Lower lobe of right lung (tissue), 2 donors: ENCODE data around the gene TANK. TPM values are rescaled to one million over a fixed set of nuclear protein-coding genes. Genes with fewer than 3 reads are reported as not detected.
"Not testable (repeated sequence)": the region's sequence is repeated elsewhere in the genome, so short reads cannot be mapped to it uniquely, and the experiment has no call there.

ENCODE experiments used
- ATAC-seq, 2 donors: fragments of 200-7000 bp; cut with Tn5 transposase; one replicate each; pipeline ENCODE4 v1.9.1; 2020 to 2022; ENCODE audit warnings: mild to moderate bottlenecking in 2 of 2, moderate library complexity in 2 of 2
- DNase-seq: peaks from one replicate; pipeline ENCODE4 v3.0.0-alpha.2; 2020
- H3K27ac ChIP-seq: fragments of 200-600 bp; one replicate; pipeline ENCODE4 v1.8.0; 2022
- H3K27me3 ChIP-seq: fragments of 200-600 bp; one replicate; pipeline ENCODE4 v1.8.0; 2022; ENCODE audit warnings: low read depth
- H3K36me3 ChIP-seq: fragments of 200-600 bp; one replicate; pipeline ENCODE4 v1.8.0; 2022; ENCODE audit warnings: mild to moderate bottlenecking
- H3K4me1 ChIP-seq: fragments of 200-600 bp; one replicate; pipeline ENCODE4 v1.8.0; 2022
- H3K4me3 ChIP-seq: fragments of 200-600 bp; one replicate; pipeline ENCODE4 v1.8.0; 2022; ENCODE audit warnings: mild to moderate bottlenecking
- H3K9me3 ChIP-seq: fragments of 200-600 bp; one replicate; pipeline ENCODE4 v1.8.0; 2022
- intact Hi-C: fragments of 100-400 bp; cut with DNase I; formaldehyde crosslinking; loops from one replicate; pipeline ENCODE4 v1.11.0; 2022
- total RNA-seq: library from RNA; stranded (reverse); fragmentation: NEBNext Ultra II Directional; extraction: Animal tissue kit (Norgen Biotek cat#: 25700); gene quantifications from one replicate; pipeline ENCODE4 v1.2.1, GENCODE V29; 2021
- TF ChIP-seq, protein P1 (sequence below): fragments of 200-600 bp; IDR thresholded peaks from one replicate; pipeline ENCODE4 v1.8.0; 2022; ENCODE audit warnings: antibody characterized with exemption, mild to moderate bottlenecking
- donor health status: DM: no; HTN: yes; CAD: no; lungs with severe emphysema.

Gene TANK
- total RNA-seq, 1 donor from 2014 or later = 77.5 TPM

DNA sequence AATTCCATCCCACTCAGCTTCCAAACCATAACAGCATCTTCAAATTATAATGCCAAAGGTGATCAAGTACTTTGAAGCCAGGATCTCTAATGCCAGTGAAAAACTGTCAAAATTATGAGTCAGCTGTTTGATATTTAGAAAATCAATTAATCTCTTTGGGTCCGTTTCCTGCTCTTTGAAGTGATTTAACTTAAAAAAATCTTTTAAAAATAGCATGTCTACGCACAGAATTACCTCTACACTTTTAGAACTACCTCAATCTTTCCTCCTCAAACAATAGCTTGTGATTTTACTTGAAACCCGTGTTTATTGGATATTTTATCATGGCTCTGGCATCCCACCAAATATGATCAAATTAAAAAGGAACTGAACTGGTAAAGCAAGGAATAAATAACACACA is 31.3 kb upstream of the TANK start:
- Histone ChIP-seq H3K27me3 (no peaks in the 10 kb centered on the region), H3K9me3 (no peaks in the 10 kb centered on the region), H3K36me3 (no peaks in the 10 kb centered on the region), H3K4me3 (no peak overlapping the region), H3K27ac (no peak overlapping the region), H3K4me1 (peaks cover 3% of the 10 kb centered on the region)
- TF ChIP-seq, protein P1, sequence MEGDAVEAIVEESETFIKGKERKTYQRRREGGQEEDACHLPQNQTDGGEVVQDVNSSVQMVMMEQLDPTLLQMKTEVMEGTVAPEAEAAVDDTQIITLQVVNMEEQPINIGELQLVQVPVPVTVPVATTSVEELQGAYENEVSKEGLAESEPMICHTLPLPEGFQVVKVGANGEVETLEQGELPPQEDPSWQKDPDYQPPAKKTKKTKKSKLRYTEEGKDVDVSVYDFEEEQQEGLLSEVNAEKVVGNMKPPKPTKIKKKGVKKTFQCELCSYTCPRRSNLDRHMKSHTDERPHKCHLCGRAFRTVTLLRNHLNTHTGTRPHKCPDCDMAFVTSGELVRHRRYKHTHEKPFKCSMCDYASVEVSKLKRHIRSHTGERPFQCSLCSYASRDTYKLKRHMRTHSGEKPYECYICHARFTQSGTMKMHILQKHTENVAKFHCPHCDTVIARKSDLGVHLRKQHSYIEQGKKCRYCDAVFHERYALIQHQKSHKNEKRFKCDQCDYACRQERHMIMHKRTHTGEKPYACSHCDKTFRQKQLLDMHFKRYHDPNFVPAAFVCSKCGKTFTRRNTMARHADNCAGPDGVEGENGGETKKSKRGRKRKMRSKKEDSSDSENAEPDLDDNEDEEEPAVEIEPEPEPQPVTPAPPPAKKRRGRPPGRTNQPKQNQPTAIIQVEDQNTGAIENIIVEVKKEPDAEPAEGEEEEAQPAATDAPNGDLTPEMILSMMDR = no peak
- intact Hi-C loops = no loop called here
- ATAC-seq (no peak), DNase-seq (no peak)

DNA sequence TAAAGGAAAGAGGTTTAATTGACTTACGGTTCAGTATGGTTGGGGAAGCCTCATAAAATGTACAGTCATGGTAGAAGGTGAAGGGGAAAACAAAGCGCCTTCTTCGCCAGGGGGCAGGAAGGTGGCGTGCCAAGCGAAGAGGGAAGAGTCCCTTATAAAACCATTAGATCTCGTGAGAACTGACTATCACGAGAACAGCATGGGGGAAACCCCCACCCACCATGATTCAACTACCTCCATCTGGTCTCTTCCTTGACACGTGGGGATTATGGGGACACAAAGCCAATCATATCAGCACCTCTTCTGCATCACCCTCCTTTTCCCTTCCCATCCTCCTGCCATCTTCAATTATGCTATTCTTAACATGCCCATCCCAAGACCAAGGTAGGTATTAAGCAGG is 29.9 kb upstream of the TANK start:
- Histone ChIP-seq H3K4me1 (peaks cover 8% of the 10 kb centered on the region), H3K4me3 (no peak overlapping the region), H3K27me3 (no peaks in the 10 kb centered on the region), H3K27ac (no peak overlapping the region), H3K36me3 (no peaks in the 10 kb centered on the region), H3K9me3 (no peaks in the 10 kb centered on the region)
- intact Hi-C loops = no loop called here
- DNase-seq (no peak), ATAC-seq (no peak)
- TF ChIP-seq, protein P1 = no peak

DNA sequence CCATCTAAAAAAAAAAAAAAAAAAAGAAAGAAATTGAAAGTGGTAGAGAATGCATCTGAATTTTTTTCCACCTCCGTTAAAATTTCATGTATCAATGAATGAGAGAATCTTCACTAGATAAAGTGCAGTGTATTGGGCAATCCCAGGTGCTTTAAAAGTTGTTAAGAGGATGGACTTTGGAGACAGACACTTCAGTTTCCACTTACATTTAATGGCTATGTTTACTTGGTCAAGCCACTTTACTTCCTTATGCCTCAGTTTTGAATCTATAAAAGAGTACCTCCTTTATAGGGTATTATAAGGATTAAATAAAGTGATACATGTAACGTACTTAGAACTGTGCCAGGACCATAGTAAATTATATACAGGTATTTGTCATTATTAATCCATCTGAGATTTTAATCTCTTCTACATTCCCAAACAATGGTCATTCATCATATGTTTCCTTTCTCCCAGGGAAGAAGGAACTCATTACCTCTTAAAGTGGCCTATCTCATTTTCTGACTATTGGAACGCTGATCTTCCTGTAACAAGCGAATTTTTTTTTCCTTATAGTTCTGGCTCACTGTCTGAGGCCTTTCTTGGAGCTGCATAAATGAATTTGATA is 29.1 kb upstream of the TANK start:
- Histone ChIP-seq H3K4me1 (peaks cover 16% of the 10 kb centered on the region), H3K9me3 (no peaks in the 10 kb centered on the region), H3K27me3 (no peaks in the 10 kb centered on the region), H3K27ac (no peak overlapping the region), H3K36me3 (no peaks in the 10 kb centered on the region), H3K4me3 (no peak overlapping the region)
- DNase-seq (no peak), ATAC-seq (no peak)
- TF ChIP-seq, protein P1 = no peak
- intact Hi-C loops = no loop called here

DNA sequence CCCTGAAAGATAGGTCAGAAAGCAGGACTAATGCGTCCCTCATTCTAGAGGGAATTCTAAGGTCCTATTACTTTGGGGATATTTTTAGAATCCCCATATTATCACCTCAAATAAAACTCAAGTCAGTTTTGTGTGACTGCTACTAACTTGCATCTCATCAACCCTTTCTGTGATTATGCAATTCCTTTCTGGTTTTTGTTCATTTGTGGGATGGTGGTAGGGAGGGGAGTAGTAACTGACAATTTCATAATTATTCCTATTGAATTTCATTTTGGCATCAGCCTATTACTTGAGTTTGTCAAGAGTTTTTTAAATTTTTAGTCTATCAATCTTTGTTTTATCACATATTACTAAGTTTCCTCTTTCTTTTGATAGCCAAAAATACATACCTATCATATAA is 28.4 kb upstream of the TANK start:
- H3K27me3 ChIP-seq = no peaks in the 10 kb centered on the region
- peaks cover 21% of the 10 kb centered on the region for H3K4me1 ChIP-seq
- DNase-seq (no peak), ATAC-seq (no peak)
- H3K9me3 ChIP-seq = no peaks in the 10 kb centered on the region
- H3K36me3 ChIP-seq = no peaks in the 10 kb centered on the region
- intact Hi-C loops = no loop called here
- no peak overlapping the region for H3K27ac ChIP-seq
- TF ChIP-seq, protein P1 = no peak
- no peak overlapping the region for H3K4me3 ChIP-seq

DNA sequence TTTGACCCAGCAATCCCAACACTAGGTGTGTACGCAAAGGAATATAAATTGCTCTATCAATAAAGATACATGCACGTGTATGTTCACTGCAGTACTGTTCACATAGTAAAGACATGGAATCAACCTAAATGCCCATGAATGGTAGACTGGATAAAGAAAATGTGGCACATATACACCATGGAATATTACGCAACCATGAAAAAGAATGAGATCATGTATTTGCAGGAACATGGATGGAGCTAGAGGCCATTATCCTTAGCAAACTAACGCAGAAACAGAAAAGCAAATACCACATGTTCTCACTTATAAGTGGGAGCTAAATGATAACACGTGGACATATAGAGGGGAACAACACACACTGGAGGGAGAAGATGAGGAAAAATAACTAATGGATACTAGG is 27.8 kb upstream of the TANK start:
- H3K9me3 ChIP-seq, H3K27me3 ChIP-seq, H3K27ac ChIP-seq, ATAC-seq, DNase-seq, H3K36me3 ChIP-seq, H3K4me3 ChIP-seq, intact Hi-C loops: not testable (repeated sequence)
- peaks cover 25% of the 10 kb centered on the region for H3K4me1 ChIP-seq

DNA sequence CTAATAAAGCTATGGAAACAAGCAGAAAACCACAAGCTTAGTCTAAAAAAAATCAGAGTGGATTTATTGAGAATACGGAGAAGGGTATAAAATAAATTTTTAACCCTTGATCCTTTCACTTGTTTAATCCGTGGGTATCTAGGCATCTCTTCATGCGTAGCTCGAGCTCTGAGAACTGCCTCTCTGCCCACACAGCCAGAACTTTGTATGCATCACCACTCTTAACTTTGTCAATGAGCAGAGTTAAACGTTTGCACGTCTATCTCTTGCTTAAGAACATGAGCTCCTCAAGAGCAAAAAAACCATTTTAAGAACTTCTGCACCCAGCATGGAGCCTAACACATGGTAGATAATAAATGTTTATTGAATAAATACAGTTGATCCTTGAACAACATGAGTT is 26.9 kb upstream of the TANK start:
- no peaks in the 10 kb centered on the region for H3K9me3 ChIP-seq
- H3K36me3 ChIP-seq = no peaks in the 10 kb centered on the region
- no peak for DNase-seq
- no peak overlapping the region for H3K4me3 ChIP-seq
- no peak for ATAC-seq
- TF ChIP-seq, protein P1 = no peak
- H3K4me1 ChIP-seq = peaks cover 34% of the 10 kb centered on the region
- no peak overlapping the region for H3K27ac ChIP-seq
- intact Hi-C loops = no loop called here
- no peaks in the 10 kb centered on the region for H3K27me3 ChIP-seq
